Upper lobe of left lung (tissue), 6 donors: ENCODE data around the gene SAP30L. TPM values are rescaled to one million over a fixed set of nuclear protein-coding genes. Genes with fewer than 3 reads are reported as not detected.

Experiments used
- ATAC-seq, 2 donors: fragments of 200-7000 bp; cut with Tn5 transposase; one replicate each; pipeline ENCODE4 v1.9.1; 2022; ENCODE audit warnings: mild to moderate bottlenecking in 2 of 2, moderate library complexity in 2 of 2; ENCODE audit not compliant: low FRiP score in 2 of 2
- DNase-seq, 2 donors: peaks; one replicate each; pipeline ENCODE4 v3.0.0-alpha.2; 2019 to 2020
- H3K27ac ChIP-seq, 4 donors: fragments of 200-600 bp; sonication (generic); one replicate each; pipeline ENCODE4 v1.5.1; 2016 to 2019
- H3K27me3 ChIP-seq, 4 donors: fragments of 200-600 bp; sonication (generic); one replicate each; pipeline ENCODE4 v1.5.1; 2017 to 2019
- H3K36me3 ChIP-seq, 4 donors: fragments of 200-600 bp; sonication (generic); one replicate each; pipeline ENCODE4 v1.5.1; 2016 to 2019
- H3K4me1 ChIP-seq, 4 donors: fragments of 200-600 bp; sonication (generic); one replicate each; pipeline ENCODE4 v1.5.1; 2018 to 2019
- H3K4me3 ChIP-seq, 4 donors: fragments of 200-600 bp; sonication (generic); one replicate each; pipeline ENCODE4 v1.5.1; 2017 to 2019; ENCODE audit warnings: mild to moderate bottlenecking in 2 of 4, moderate library complexity in 1 of 4
- H3K9me3 ChIP-seq, 4 donors: fragments of 200-600 bp; sonication (generic); one replicate each; pipeline ENCODE4 v1.5.1; 2018 to 2019
- EP300 ChIP-seq, 4 donors: sonication (generic); formaldehyde crosslinking; IDR thresholded peaks; one replicate each; pipeline ENCODE4 v1.5.1; 2017; ENCODE audit warnings: antibody characterized with exemption in 4 of 4, control low read depth in 2 of 4
- POLR2A ChIP-seq, 4 donors: fragments of 450-650 bp; IDR thresholded peaks; one replicate each; pipeline ENCODE4 v1.5.1; 2016 to 2017; ENCODE audit warnings: antibody characterized with exemption in 4 of 4, mild to moderate bottlenecking in 2 of 4
- POLR2AphosphoS5 ChIP-seq, 2 donors: sonication (generic); formaldehyde crosslinking; IDR thresholded peaks; one replicate each; pipeline ENCODE4 v1.5.1; 2017; ENCODE audit warnings: antibody characterized with exemption in 2 of 2
- WGBS, 2 donors: methylation state at CpG; one replicate each; pipeline ENCODE4 v1.1.5; 2017 to 2018; 5-methylcytosine and 5-hydroxymethylcytosine counted together
- total RNA-seq, 6 donors: library from RNA; depleted of rRNA in 4 of 6; stranded (reverse); fragments of >200 nt in 4 of 6; gene quantifications; one replicate each; pipeline versions ENCODE4 v1.1.0 to v1.2.1, GENCODE V29; 2016 to 2021
- TF ChIP-seq, protein P1 (sequence below), 6 experiments: fragments of 450-650 bp in 4 of 6; fragments of 200-600 bp in 2 of 6; sonication (generic) in 2 of 6; IDR thresholded peaks; one replicate each; pipeline ENCODE4 v1.5.1; 2016 to 2019; ENCODE audit warnings: antibody characterized with exemption in 6 of 6
- donor health status: DM: no; HTN: no; CAD: no; lungs with moderate emphysema.
- donor health status: DM: no; HTN: yes; CAD: no; lungs with severe emphysema.

The SAP30L gene
- total RNA-seq, 6 donors from 2014 or later = 34.0 to 52.8 (median 37.8) TPM

DNA sequence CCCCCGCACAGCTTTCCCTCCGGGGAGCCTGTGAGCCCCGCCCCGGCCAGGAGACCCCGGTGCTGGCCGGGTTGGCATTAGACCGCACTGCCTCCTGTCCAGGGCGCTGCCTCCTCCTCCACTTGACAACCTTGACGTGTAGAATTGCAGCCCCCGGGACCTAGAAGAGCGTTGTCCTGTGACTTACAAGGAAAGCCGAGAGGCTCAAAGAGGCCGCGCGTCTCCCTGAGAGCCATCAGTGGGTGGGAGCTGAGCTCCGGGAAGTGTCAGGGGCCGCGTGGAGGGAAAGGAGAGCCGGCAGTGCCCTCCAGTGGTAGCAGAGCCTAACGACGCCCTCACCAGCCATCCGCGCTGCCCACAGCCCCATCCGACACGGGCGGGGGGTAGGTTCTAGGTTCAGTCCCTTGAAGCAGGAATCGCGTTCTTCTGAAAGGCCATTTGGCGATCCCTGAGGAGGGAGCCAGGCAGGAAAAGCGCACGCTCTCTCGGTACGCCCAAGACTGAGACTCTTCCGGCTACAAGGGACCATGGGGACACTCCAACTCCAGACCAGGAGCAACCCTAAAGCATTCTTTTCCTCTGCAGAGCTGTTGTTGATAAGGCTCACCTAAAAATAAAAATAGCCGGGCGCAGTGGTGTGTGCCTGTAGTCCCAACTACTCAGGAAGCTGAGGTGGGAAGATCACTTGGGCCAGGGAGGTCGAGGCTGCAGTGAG, 40.6 kb upstream of the SAP30L start:
- 11 to 14% methylated on average over 14 to 37 of the region's 37 CpGs for WGBS, 2 donors
- Histone ChIP-seq H3K36me3 (peaks cover 0 to 20% (median 4%) of the 10 kb centered on the region in 4 donors), H3K9me3 (no peaks in the 10 kb centered on the region), H3K4me1 (peaks cover 5 to 10% (median 9%) of the 10 kb centered on the region in 4 donors), H3K27ac (no peak overlapping the region), H3K4me3 (peak overlapping the region in 3 of 4 donors; percentile 16 to 37 (median 37)), H3K27me3 (no peaks in the 10 kb centered on the region)
- TF ChIP-seq, protein P1, sequence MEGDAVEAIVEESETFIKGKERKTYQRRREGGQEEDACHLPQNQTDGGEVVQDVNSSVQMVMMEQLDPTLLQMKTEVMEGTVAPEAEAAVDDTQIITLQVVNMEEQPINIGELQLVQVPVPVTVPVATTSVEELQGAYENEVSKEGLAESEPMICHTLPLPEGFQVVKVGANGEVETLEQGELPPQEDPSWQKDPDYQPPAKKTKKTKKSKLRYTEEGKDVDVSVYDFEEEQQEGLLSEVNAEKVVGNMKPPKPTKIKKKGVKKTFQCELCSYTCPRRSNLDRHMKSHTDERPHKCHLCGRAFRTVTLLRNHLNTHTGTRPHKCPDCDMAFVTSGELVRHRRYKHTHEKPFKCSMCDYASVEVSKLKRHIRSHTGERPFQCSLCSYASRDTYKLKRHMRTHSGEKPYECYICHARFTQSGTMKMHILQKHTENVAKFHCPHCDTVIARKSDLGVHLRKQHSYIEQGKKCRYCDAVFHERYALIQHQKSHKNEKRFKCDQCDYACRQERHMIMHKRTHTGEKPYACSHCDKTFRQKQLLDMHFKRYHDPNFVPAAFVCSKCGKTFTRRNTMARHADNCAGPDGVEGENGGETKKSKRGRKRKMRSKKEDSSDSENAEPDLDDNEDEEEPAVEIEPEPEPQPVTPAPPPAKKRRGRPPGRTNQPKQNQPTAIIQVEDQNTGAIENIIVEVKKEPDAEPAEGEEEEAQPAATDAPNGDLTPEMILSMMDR (IDR thresholded peaks at IDR 0.05) = peak; percentile 83 to 95 (median 89)
- TF ChIP-seq EP300 (IDR thresholded peaks at IDR 0.05) = no peak
- no peak for TF ChIP-seq POLR2A (IDR thresholded peaks at IDR 0.05)
- TF ChIP-seq POLR2AphosphoS5 (IDR thresholded peaks at IDR 0.05) = peak in 1 of 2 donors; percentile 8
- peak; percentile 90 to 96 for ATAC-seq
- peak; percentile 79 to 87 for DNase-seq

DNA sequence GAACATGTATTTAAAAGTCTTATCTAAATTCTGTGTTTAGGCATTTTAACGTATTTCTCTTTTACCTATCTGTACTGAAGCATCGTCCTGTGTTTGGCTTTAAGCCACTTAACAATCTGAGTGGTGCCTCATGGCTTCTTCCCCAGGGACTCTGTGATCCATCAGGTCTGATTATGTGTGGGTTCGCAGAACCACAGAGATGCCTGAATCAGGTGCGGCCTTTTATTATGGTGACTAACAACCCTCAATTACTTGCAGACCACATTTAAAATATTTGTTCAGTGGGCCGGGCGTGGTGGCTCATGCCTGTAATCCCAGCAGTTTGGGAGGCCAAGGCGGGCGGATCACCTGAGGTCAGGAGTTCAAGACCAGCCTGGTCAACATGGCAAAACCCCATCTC, 39.6 kb upstream of the SAP30L start:
- Histone ChIP-seq H3K9me3 (no peaks in the 10 kb centered on the region), H3K27ac (no peak overlapping the region), H3K4me3 (no peak overlapping the region), H3K36me3 (peaks cover 0 to 27% (median 8%) of the 10 kb centered on the region in 4 donors), H3K27me3 (no peaks in the 10 kb centered on the region), H3K4me1 (peaks cover 5 to 10% (median 9%) of the 10 kb centered on the region in 4 donors)
- TF ChIP-seq, protein P1 (IDR thresholded peaks at IDR 0.05) = no peak
- TF ChIP-seq EP300 (IDR thresholded peaks at IDR 0.05) (no peak), POLR2A (IDR thresholded peaks at IDR 0.05) (no peak), POLR2AphosphoS5 (IDR thresholded peaks at IDR 0.05) (no peak)
- DNase-seq = no peak
- 97 to 98% methylated on average over 8 of the region's 8 CpGs for WGBS, 2 donors
- ATAC-seq = no peak

DNA sequence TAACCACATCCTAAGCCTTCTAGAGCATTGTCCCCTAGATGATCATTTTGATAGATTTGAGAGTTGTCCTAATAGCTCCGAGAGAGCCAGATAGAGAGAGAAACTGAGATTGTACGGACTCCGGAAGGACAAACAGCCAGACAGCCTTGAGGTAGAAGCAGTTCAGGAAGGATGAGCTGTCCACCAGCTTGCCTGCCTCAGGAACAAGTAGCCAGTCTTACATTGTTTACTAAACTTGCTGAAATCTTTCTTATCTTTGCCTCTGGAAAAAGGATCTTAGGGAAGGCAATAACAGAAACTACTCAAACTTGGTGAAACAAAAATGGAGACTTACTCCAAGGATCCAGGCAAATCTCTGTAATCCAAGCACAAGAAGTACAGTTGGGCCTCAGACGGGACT, 39.0 kb upstream of the SAP30L start:
- TF ChIP-seq, protein P1 (IDR thresholded peaks at IDR 0.05) = no peak
- TF ChIP-seq EP300 (IDR thresholded peaks at IDR 0.05) (no peak), POLR2AphosphoS5 (IDR thresholded peaks at IDR 0.05) (no peak), POLR2A (IDR thresholded peaks at IDR 0.05) (no peak)
- H3K9me3 ChIP-seq = no peaks in the 10 kb centered on the region
- whole genome bisulfite sequencing, 2 donors = 92 to 95% methylated on average over 4 of the region's 4 CpGs
- no peak overlapping the region for H3K4me3 ChIP-seq
- no peak for DNase-seq
- no peak for ATAC-seq
- no peaks in the 10 kb centered on the region for H3K27me3 ChIP-seq
- peaks cover 0 to 33% (median 11%) of the 10 kb centered on the region in 4 donors for H3K36me3 ChIP-seq
- H3K4me1 ChIP-seq = peaks cover 5 to 10% (median 9%) of the 10 kb centered on the region in 4 donors
- no peak overlapping the region for H3K27ac ChIP-seq

DNA sequence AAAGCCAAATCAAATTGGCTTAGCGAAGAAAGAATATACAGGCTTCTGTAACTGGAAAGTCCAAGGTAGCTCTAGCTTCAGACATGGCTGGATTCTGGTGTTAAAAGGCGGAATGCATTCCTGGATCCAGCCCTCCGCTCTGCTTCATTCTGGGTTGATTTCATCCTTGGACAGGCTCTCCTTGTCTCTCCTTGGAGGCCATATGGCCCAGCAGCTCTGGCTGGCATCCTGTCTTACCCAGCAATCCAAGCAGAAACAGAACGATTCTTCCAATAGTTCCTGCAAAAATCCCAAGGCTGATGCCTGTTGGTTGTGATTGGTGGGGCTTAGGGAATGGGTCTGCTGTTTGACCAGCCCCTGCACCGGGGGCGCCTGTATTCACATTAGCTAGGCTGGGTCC, 37.0 kb upstream of the SAP30L start:
- Histone ChIP-seq H3K4me3 (no peak overlapping the region), H3K27me3 (no peaks in the 10 kb centered on the region), H3K27ac (no peak overlapping the region), H3K4me1 (peaks cover 5 to 10% (median 9%) of the 10 kb centered on the region in 4 donors), H3K9me3 (no peaks in the 10 kb centered on the region), H3K36me3 (peaks cover 0 to 49% (median 23%) of the 10 kb centered on the region in 4 donors)
- 91 to 96% methylated on average over 6 of the region's 6 CpGs for WGBS, 2 donors
- TF ChIP-seq POLR2AphosphoS5 (IDR thresholded peaks at IDR 0.05) (no peak), POLR2A (IDR thresholded peaks at IDR 0.05) (no peak), EP300 (IDR thresholded peaks at IDR 0.05) (no peak)
- TF ChIP-seq, protein P1 (IDR thresholded peaks at IDR 0.05) = no peak
- ATAC-seq (no peak), DNase-seq (no peak)
